ENCODE results near the gene ITGA1.

Gene ITGA1

GRCh38 chr5:52822437-52822836, 34.7 kb downstream of the ITGA1 start:
- no peak overlapping the region for H3K4me3 ChIP-seq (ENCODE audit: severe bottlenecking)
- ATAC-seq (ENCODE audit: low read depth) = no peak
- DNase-seq (ENCODE audit: low spot score) = no peak
- H3K36me3 ChIP-seq (ENCODE audit: low read depth) = no peaks in the 10 kb centered on the region
- no peaks in the 10 kb centered on the region for H3K27me3 ChIP-seq (ENCODE audit: insufficient read depth, poor library complexity, severe bottlenecking)
- H3K9me3 ChIP-seq (ENCODE audit: severe bottlenecking) = no peaks in the 10 kb centered on the region
- no peak overlapping the region for H3K27ac ChIP-seq (ENCODE audit: poor library complexity, severe bottlenecking)
- TF ChIP-seq, protein P1, sequence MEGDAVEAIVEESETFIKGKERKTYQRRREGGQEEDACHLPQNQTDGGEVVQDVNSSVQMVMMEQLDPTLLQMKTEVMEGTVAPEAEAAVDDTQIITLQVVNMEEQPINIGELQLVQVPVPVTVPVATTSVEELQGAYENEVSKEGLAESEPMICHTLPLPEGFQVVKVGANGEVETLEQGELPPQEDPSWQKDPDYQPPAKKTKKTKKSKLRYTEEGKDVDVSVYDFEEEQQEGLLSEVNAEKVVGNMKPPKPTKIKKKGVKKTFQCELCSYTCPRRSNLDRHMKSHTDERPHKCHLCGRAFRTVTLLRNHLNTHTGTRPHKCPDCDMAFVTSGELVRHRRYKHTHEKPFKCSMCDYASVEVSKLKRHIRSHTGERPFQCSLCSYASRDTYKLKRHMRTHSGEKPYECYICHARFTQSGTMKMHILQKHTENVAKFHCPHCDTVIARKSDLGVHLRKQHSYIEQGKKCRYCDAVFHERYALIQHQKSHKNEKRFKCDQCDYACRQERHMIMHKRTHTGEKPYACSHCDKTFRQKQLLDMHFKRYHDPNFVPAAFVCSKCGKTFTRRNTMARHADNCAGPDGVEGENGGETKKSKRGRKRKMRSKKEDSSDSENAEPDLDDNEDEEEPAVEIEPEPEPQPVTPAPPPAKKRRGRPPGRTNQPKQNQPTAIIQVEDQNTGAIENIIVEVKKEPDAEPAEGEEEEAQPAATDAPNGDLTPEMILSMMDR (IDR thresholded peaks at IDR 0.05; ENCODE audit: poor library complexity, severe bottlenecking) = no peak
- H3K4me1 ChIP-seq (ENCODE audit: insufficient read depth, poor library complexity, severe bottlenecking) = no peaks in the 10 kb centered on the region

- ATAC-seq (ENCODE audit: low read depth) = no peak
- no peaks in the 10 kb centered on the region for H3K4me1 ChIP-seq (ENCODE audit: insufficient read depth, poor library complexity, severe bottlenecking)
Observed at GRCh38 chr5:52824827-52825226, 37.1 kb downstream of the ITGA1 start.

GRCh38 chr5:52825826-52826225, 38.1 kb downstream of the ITGA1 start:
- no peaks in the 10 kb centered on the region for H3K27me3 ChIP-seq (ENCODE audit: insufficient read depth, poor library complexity, severe bottlenecking)
- H3K27ac ChIP-seq (ENCODE audit: poor library complexity, severe bottlenecking) = no peak overlapping the region
- no peaks in the 10 kb centered on the region for H3K4me1 ChIP-seq (ENCODE audit: insufficient read depth, poor library complexity, severe bottlenecking)
- ATAC-seq (ENCODE audit: low read depth) = no peak
- H3K4me3 ChIP-seq (ENCODE audit: severe bottlenecking) = no peak overlapping the region
- H3K36me3 ChIP-seq (ENCODE audit: low read depth) = no peaks in the 10 kb centered on the region
- TF ChIP-seq, protein P1 (IDR thresholded peaks at IDR 0.05; ENCODE audit: poor library complexity, severe bottlenecking) = no peak
- no peaks in the 10 kb centered on the region for H3K9me3 ChIP-seq (ENCODE audit: severe bottlenecking)
- no peak for DNase-seq (ENCODE audit: low spot score)

More at GRCh38 chr5:52824827-52825226, 37.1 kb downstream of the ITGA1 start:
- Histone ChIP-seq H3K9me3 (ENCODE audit: severe bottlenecking) (no peaks in the 10 kb centered on the region), H3K4me3 (ENCODE audit: severe bottlenecking) (no peak overlapping the region), H3K36me3 (ENCODE audit: low read depth) (no peaks in the 10 kb centered on the region), H3K27ac (ENCODE audit: poor library complexity, severe bottlenecking) (no peak overlapping the region), H3K27me3 (ENCODE audit: insufficient read depth, poor library complexity, severe bottlenecking) (no peaks in the 10 kb centered on the region)
- TF ChIP-seq, protein P1 (IDR thresholded peaks at IDR 0.05; ENCODE audit: poor library complexity, severe bottlenecking) = no peak
- DNase-seq (ENCODE audit: low spot score) = no peak

- Histone ChIP-seq H3K4me1 (ENCODE audit: insufficient read depth, poor library complexity, severe bottlenecking) (no peaks in the 10 kb centered on the region), H3K9me3 (ENCODE audit: severe bottlenecking) (no peaks in the 10 kb centered on the region), H3K27me3 (ENCODE audit: insufficient read depth, poor library complexity, severe bottlenecking) (no peaks in the 10 kb centered on the region), H3K4me3 (ENCODE audit: severe bottlenecking) (no peak overlapping the region), H3K27ac (ENCODE audit: poor library complexity, severe bottlenecking) (no peak overlapping the region), H3K36me3 (ENCODE audit: low read depth) (no peaks in the 10 kb centered on the region)
- TF ChIP-seq, protein P1 (IDR thresholded peaks at IDR 0.05; ENCODE audit: poor library complexity, severe bottlenecking) = no peak
- DNase-seq (ENCODE audit: low spot score) (no peak), ATAC-seq (ENCODE audit: low read depth) (no peak)
Observed at GRCh38 chr5:52827815-52828214, 40.1 kb downstream of the ITGA1 start.

DNA sequence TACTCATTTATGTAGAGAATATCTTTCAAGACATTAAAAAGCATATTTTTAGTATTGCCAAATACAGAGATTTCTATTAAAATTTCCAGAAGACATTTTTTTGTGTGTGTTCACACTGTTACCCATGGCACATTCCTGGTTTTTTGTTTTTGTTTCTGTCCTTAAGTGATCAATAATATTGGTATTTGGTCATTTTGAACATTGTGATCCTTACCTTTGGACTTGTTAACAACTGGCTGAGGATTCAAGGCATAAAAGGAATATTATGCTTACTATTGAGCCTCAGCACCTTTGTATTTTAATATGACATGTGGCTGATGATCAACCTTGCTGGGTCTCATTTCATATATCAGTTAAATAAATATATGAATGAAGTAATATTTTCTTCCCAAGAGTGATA, 41.9 kb downstream of the ITGA1 start:
- H3K36me3 ChIP-seq (ENCODE audit: low read depth) = no peaks in the 10 kb centered on the region
- H3K4me3 ChIP-seq (ENCODE audit: severe bottlenecking) = no peak overlapping the region
- H3K4me1 ChIP-seq (ENCODE audit: insufficient read depth, poor library complexity, severe bottlenecking) = no peaks in the 10 kb centered on the region
- H3K9me3 ChIP-seq (ENCODE audit: severe bottlenecking) = no peaks in the 10 kb centered on the region
- ATAC-seq (ENCODE audit: low read depth) (no peak), DNase-seq (ENCODE audit: low spot score) (no peak)
- H3K27me3 ChIP-seq (ENCODE audit: insufficient read depth, poor library complexity, severe bottlenecking) = no peaks in the 10 kb centered on the region
- TF ChIP-seq, protein P1 (IDR thresholded peaks at IDR 0.05; ENCODE audit: poor library complexity, severe bottlenecking) = no peak
- no peak overlapping the region for H3K27ac ChIP-seq (ENCODE audit: poor library complexity, severe bottlenecking)

Measured in RWPE2 (cell line).